ENCODE data around the gene PCDH10.
"Not testable (repeated sequence)": the region's sequence is repeated elsewhere in the genome, so short reads cannot be mapped to it uniquely, and the experiment has no call there.

Gene PCDH10

DNA sequence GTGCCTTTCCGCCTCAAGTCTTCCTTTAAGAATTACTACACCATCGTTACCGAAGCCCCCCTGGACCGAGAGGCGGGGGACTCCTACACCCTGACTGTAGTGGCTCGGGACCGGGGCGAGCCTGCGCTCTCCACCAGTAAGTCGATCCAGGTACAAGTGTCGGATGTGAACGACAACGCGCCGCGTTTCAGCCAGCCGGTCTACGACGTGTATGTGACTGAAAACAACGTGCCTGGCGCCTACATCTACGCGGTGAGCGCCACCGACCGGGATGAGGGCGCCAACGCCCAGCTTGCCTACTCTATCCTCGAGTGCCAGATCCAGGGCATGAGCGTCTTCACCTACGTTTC, 2.2 kb downstream of the PCDH10 start:
- no peak for FAIRE-seq

- FAIRE-seq, result no peak
Observed at GRCh38 chr4:133151691-133152329, 2.7 kb downstream of the PCDH10 start.

GRCh38 chr4:133152330-133152821, 3.3 kb downstream of the PCDH10 start:
- FAIRE-seq, result no peak

GRCh38 chr4:133152831-133153481, 3.9 kb downstream of the PCDH10 start:
- FAIRE-seq, result no peak

DNA sequence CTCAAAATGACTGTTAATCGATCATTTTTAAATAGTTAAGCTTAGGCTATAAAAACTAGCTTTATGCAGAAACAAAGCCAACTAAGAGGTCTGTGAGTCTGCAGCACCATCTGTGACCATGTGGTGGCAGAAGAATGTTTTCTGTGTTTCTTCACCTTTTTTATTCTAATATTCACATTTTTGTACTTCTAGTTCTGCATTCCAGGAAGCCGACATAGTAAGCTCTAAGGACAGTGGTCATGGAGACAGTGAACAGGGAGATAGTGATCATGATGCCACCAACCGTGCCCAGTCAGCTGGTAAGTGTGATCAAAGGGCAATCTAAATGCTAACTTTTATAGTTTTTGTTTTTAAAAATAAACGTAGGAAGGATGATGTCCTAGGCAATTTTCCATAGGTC, 5.6 kb downstream of the PCDH10 start:
- FAIRE-seq, result peak; percentile 39

GRCh38 chr4:133156096-133156495, 7.0 kb downstream of the PCDH10 start:
- no peak for FAIRE-seq

DNA sequence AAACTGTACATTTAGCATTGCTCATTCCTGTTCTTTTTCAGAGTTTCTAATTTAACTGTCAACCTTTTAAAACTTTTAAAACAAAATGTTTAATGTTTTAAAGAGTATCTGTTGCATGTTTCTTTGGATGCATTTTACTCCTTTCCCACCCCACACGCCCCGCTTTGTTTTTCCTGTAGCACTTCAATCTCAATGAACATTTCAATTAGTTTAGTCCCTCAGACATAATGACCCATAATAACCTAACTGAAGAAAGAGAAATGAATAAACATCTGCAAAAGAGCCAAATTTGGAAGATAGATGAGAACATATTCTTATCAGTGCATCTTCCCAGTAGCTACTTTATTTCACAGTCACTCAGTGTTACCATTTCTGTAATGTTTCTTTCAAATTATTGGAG, 7.5 kb downstream of the PCDH10 start:
- no peak for FAIRE-seq

GRCh38 chr4:133157460-133158160, 8.5 kb downstream of the PCDH10 start:
- FAIRE-seq, result no peak

DNA sequence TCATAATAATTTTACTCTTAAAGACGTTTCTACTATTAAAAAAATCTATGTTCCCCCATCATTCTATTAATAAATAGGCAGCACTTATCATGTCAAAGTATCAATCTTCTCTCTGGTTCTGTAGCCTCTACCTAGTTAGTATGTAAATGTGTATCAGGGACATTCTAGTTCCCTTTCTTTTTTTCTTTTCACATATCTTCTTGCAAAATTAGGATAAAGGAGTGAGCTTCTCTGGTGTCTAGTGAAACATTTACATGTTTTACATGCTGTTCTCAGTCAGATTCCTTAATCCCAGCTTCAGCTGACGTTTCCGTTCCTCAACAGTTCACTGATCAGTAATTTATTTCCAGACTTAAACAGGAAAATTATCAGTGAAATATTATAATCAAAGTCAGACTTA, 11.8 kb downstream of the PCDH10 start:
- FAIRE-seq, result no peak

DNA sequence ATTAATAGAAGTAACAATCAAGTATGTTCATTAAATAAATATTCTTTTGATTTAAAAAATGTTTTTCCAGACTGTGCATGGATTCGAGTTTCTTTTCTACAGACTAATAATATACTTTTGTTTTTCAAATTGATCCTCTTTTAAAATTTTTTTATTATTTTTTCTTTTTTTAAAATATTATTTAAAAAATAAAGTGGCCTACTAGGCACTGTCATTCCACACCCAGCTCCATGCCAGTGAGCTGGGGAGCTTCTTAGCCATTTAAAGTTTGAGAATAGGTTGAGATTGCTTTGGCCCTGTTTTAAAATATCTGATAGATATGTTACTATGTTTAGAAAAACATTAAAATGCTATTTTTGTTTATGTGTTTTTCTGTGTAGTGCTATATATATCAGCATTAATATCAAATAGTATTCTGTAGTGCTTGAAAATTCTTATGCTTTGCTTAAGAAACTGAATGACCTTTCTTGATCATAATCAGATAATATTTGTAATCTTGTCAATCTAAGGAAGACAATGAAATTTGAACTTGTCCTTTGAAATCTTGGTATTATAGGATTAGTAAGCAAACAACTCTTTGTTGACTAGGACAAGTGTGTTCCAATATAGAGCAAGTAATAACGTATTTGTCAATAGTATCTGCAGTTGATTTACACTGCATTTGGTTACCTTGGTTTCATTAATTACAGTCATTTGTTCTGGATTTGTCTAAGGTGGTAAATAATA, 12.6 kb downstream of the PCDH10 start:
- no peak for FAIRE-seq

DNA sequence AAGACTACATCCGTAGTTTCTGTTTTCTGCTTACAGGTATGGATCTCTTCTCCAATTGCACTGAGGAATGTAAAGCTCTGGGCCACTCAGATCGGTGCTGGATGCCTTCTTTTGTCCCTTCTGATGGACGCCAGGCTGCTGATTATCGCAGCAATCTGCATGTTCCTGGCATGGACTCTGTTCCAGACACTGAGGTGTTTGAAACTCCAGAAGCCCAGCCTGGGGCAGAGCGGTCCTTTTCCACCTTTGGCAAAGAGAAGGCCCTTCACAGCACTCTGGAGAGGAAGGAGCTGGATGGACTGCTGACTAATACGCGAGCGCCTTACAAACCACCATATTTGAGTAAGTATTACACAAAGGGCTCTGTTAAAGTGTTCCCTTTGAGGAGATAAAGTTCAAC, 13.8 kb downstream of the PCDH10 start:
- no peak for FAIRE-seq

DNA sequence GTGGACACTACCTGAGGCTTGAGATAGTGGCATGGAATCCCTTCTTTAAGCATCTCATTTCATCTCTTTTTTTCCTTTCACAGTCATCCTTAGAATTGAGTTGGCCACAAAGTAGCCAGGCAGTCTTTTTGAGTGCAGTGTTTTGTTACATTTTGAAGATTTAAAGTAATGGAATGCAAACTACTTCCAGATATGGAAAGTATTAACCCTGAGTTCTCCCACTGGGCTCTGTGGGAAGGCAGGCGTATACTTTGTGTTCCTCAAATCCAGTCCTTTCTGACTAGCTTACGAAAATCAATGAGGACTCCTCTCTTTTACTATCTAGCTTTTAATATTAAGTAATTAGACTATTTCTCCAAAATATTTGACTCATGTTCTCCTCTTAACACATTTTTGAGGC, 29.9 kb downstream of the PCDH10 start:
- FAIRE-seq, result no peak

- no peak for FAIRE-seq
Observed at GRCh38 chr4:133186210-133186609, 37.1 kb downstream of the PCDH10 start.

- FAIRE-seq, result no peak
Observed at GRCh38 chr4:133186845-133187244, 37.8 kb downstream of the PCDH10 start.

DNA sequence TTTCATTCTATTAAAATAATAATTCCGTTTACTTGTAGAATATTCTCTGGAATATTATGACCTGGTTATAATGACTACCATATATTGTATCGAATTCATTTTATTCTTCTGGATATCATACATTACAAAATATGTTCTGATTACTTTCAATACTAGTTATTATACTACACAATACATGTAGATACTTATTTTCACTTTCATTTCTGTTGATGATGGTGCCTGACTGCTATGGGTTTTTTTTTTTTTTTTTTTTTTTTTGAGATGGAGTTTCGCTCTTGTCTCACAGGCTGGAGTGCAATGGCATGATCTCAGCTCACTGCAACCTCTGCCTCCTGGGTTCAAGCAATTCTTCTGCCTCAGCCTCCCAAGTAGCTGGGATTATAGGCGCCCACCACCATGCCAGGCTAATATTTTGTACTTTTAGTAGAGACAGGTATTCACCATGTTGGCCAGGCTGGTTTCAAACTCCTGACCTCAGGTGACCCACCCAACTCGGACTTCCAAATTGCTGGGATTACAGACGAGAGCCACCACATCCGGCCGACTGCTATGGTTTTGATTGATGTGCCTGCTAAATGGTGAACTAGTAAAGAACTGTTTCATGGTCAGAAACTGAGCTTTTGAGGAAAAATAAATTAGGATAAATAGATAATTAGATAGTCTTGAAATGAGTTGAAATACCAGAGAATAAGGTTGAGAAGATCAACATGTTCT, 39.5 kb downstream of the PCDH10 start:
- FAIRE-seq, result no peak

DNA sequence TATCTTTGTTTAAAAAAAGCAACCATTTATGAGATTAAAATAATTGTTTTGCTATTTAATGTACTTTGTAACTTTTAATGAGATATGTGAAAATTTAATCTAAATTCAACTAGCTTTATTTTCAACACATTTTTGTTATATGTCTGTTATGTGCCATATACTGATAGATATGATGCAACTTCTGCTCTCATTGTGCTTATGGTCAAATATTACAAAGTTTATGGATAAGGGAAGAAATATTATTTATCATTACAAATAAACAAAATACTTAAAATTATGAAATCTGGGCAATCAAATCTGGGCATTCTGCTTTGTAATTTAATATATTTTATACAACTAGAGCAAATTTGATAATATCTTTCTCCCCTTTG, 40.0 kb downstream of the PCDH10 start:
- FAIRE-seq, result no peak

- no peak for FAIRE-seq
Observed at GRCh38 chr4:133190098-133190497, 41.0 kb downstream of the PCDH10 start.

- no peak for FAIRE-seq
Observed at GRCh38 chr4:133208694-133209285, 59.7 kb downstream of the PCDH10 start.

GRCh38 chr4:133233922-133234321, 84.8 kb downstream of the PCDH10 start:
- FAIRE-seq, result no peak

- FAIRE-seq, result not testable (repeated sequence)
Observed at GRCh38 chr4:133240451-133240850, 91.4 kb downstream of the PCDH10 start.
